A673 (cell line): ENCODE measurements around the gene THSD7B. TPM values are rescaled to one million over a fixed set of nuclear protein-coding genes. Genes with fewer than 3 reads are reported as not detected.

Source experiments
- BruUV-seq: library from RNA; stranded (reverse); fragments of 400-500 nt; replicated peaks from 2 replicates; lab custom pipeline; 2021; lab: Mats Ljungman, UMichigan
- CTCF ChIA-PET: fragments of 300-600 bp; sonication (Branson Sonifier 250); formaldehyde crosslinking; loops from one replicate; lab custom pipeline; 2022; ENCODE audit warnings: antibody characterized with exemption; lab: Charles Lee
- POLR2A ChIA-PET: fragments of 300-600 bp; sonication (Branson Sonifier 250); formaldehyde crosslinking; loops from one replicate; lab custom pipeline; 2022; ENCODE audit warnings: antibody characterized with exemption; ENCODE audit not compliant: low non-redundant PET; lab: Charles Lee
- DNase-seq: peaks from one replicate; pipeline ENCODE4 v3.0.0-alpha.2; 2015; ENCODE audit warnings: low spot score
- H3K27ac ChIP-seq: fragments of 200-600 bp; sonication (generic); 2 replicates; pipeline ENCODE4 v1.5.1; 2016; ENCODE audit warnings: mixed run types, low read depth, mild to moderate bottlenecking, mixed read lengths, antibody characterized with exemption, low read length; ENCODE audit not compliant: poor library complexity, severe bottlenecking
- H3K27me3 ChIP-seq: fragments of 200-600 bp; sonication (generic); replicated peaks from 2 replicates; pipeline ENCODE4 v1.6.1; 2017; ENCODE audit warnings: mixed run types, low read depth, mild to moderate bottlenecking, mixed read lengths, antibody characterized with exemption, low read length; ENCODE audit not compliant: insufficient read depth, poor library complexity
- H3K36me3 ChIP-seq: fragments of 200-600 bp; sonication (generic); 2 replicates; pipeline ENCODE4 v1.6.1; 2016; ENCODE audit warnings: mixed run types, mild to moderate bottlenecking, mixed read lengths, antibody characterized with exemption, low read length; ENCODE audit not compliant: insufficient read depth, poor library complexity, severe bottlenecking
- H3K4me1 ChIP-seq: fragments of 200-600 bp; sonication (generic); 2 replicates; pipeline ENCODE4 v1.6.1; 2017; ENCODE audit warnings: mixed run types, mild to moderate bottlenecking, mixed read lengths, antibody characterized with exemption, low read length; ENCODE audit not compliant: insufficient read depth, poor library complexity, severe bottlenecking
- H3K4me3 ChIP-seq: fragments of 200-600 bp; sonication (generic); 2 replicates; pipeline ENCODE4 v1.5.1; 2016; ENCODE audit warnings: low read depth, mixed run types, mild to moderate bottlenecking, mixed read lengths, low read length; ENCODE audit not compliant: poor library complexity, severe bottlenecking
- H3K9me3 ChIP-seq: fragments of 200-600 bp; sonication (generic); 2 replicates; pipeline ENCODE4 v1.6.1; 2016; ENCODE audit warnings: mixed run types, low read depth, mild to moderate bottlenecking, mixed read lengths, antibody characterized with exemption, low read length; ENCODE audit not compliant: poor library complexity, severe bottlenecking
- CTCF ChIP-seq: fragments of 300-800, 200-600 bp; sonication (generic); conservative IDR thresholded peaks from 2 replicates; pipeline ENCODE4 v1.5.1; 2017; ENCODE audit warnings: low read depth, mild to moderate bottlenecking, antibody characterized with exemption, low read length, moderate library complexity, mixed read lengths
- EZH2 ChIP-seq: fragments of 200-600 bp; sonication (generic); IDR thresholded peaks from 2 replicates; pipeline ENCODE4 v1.6.1; 2017; ENCODE audit warnings: borderline replicate concordance, low read depth, mild to moderate bottlenecking, mixed read lengths, antibody characterized with exemption, low read length; ENCODE audit not compliant: poor library complexity, severe bottlenecking
- intact Hi-C: fragments of 100-400 bp; cut with micrococcal nuclease; formaldehyde crosslinking; loops from one replicate; pipeline ENCODE4 v1.10.0; 2022; ENCODE audit not compliant: unreplicated experiment
- total RNA-seq: library from RNA; stranded (reverse); gene quantifications from 2 replicates; pipeline ENCODE4 v1.2.3, GENCODE V29; 2021

THSD7B gene
- total RNA-seq, 1 experiment from 2014 or later = not detected

DNA sequence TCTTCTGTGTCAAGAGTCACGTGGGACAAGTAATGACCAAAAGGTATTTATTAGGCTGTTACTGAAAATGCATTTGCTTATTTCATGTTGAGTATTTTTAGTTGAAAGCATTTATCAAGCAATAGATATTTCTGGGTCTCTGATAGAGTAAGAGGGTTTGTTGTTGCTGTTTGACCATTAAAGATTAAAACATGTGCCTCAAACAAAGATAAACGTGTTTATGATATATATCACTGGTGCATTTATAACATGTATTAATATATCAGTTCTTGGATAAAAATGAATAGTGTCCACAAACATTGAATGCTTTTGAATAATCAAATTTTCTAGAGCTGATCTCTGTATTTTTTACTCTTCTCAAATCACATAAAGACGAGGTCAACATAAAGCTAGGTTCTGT is 467.7 kb downstream of the THSD7B start:
- TF ChIP-seq CTCF (no peak), EZH2 (no peak)
- Histone ChIP-seq H3K4me1 (no peaks in the 10 kb centered on the region), H3K9me3 (no peaks in the 10 kb centered on the region), H3K36me3 (no peaks in the 10 kb centered on the region), H3K4me3 (no peak overlapping the region), H3K27me3 (no peaks in the 10 kb centered on the region), H3K27ac (no peak overlapping the region)
- no TSS peak for BruUV-seq
- CTCF ChIA-PET = no interaction called here
- POLR2A ChIA-PET = no interaction called here
- no peak for DNase-seq
- intact Hi-C loops = no loop called here

- TF ChIP-seq EZH2 (no peak), CTCF (no peak)
- CTCF ChIA-PET = no interaction called here
- intact Hi-C loops = no loop called here
- no peaks in the 10 kb centered on the region for H3K9me3 ChIP-seq
- no peak overlapping the region for H3K4me3 ChIP-seq
- no peak for DNase-seq
- POLR2A ChIA-PET = no interaction called here
- no peaks in the 10 kb centered on the region for H3K4me1 ChIP-seq
- no peaks in the 10 kb centered on the region for H3K36me3 ChIP-seq
- H3K27ac ChIP-seq = no peak overlapping the region
- no TSS peak for BruUV-seq
- H3K27me3 ChIP-seq = no peaks in the 10 kb centered on the region
Observed at GRCh38 chr2:137237055-137237454, 471.7 kb downstream of the THSD7B start.

- intact Hi-C loops = no loop called here
- Histone ChIP-seq H3K36me3 (no peaks in the 10 kb centered on the region), H3K9me3 (no peaks in the 10 kb centered on the region), H3K4me1 (no peaks in the 10 kb centered on the region), H3K27ac (no peak overlapping the region), H3K4me3 (no peak overlapping the region), H3K27me3 (no peaks in the 10 kb centered on the region)
- CTCF ChIA-PET = no interaction called here
- no TSS peak for BruUV-seq
- DNase-seq = no peak
- POLR2A ChIA-PET = no interaction called here
- no peak for TF ChIP-seq EZH2
- TF ChIP-seq CTCF = no peak
Observed at GRCh38 chr2:137238065-137238464, 472.7 kb downstream of the THSD7B start.
